ENCODE results near the gene TBC1D17.
A peak's percentile ranks its signal among the peaks of the same experiment; 100 is the strongest.

GRCh38 chr19:49850487-49851342, 26.8 kb upstream of the TBC1D17 start, which contains the start of gene PTOV1:
- TF ChIP-seq CTCF (IDR thresholded peaks at IDR 0.05; ENCODE audit: poor library complexity, severe bottlenecking) = no peak
- peak; percentile 37 for TF ChIP-seq RAD21 (conservative IDR thresholded peaks at IDR 0.05)
- TF ChIP-seq MXI1 (conservative IDR thresholded peaks at IDR 0.05; ENCODE audit: poor library complexity, severe bottlenecking) = peak; percentile 77
- TF ChIP-seq EP300 (conservative IDR thresholded peaks at IDR 0.05; ENCODE audit: poor library complexity, severe bottlenecking) = peak; percentile 80
- TF ChIP-seq POLR2AphosphoS5 (IDR thresholded peaks at IDR 0.05) = peak; percentile 82

Data from neural cell (in vitro differentiated cells).